H1 (cell line): ENCODE measurements around the gene AK6. TPM values are rescaled to one million over a fixed set of nuclear protein-coding genes. Genes with fewer than 3 reads are reported as not detected.

ENCODE experiments used
- CTCF ChIA-PET: fragments of 300-600 bp; sonication (Branson Sonifier 250); formaldehyde crosslinking; loops from one replicate; lab custom pipeline; 2021; ENCODE audit not compliant: partially characterized antibody; lab: Charles Lee
- POLR2A ChIA-PET: fragments of 300-600 bp; sonication (Branson Sonifier 250); formaldehyde crosslinking; loops from one replicate; lab custom pipeline; 2021; ENCODE audit warnings: inconsistent platforms; ENCODE audit not compliant: partially characterized antibody; lab: Charles Lee
- DNase-seq, 2 experiments: peaks; one replicate each; pipeline versions ENCODE4 v3.0.0 to v3.0.0-alpha.2; 2010 to 2022; ENCODE audit warnings: low spot score in 2 of 2, low read depth in 1 of 2, mixed read lengths in 1 of 2
- FAIRE-seq: peaks from 2 replicates; lab custom pipeline; 2011; peaks lifted over from hg19 to GRCh38; lab: Jason Lieb, UNC
- H2AFZ ChIP-seq: 2 replicates; pipeline ENCODE4 v1.8.1; 2012; ENCODE audit warnings: low read length, inconsistent platforms
- H2AK5ac ChIP-seq: 2 replicates; pipeline ENCODE4 v1.6.1; 2013; ENCODE audit warnings: low read depth, low read length
- H2BK120ac ChIP-seq: replicated peaks from 2 replicates; pipeline ENCODE3; 2013; ENCODE audit warnings: low read depth, low read length, inconsistent platforms
- H2BK12ac ChIP-seq: 2 replicates; pipeline ENCODE4 v1.6.1; 2013; ENCODE audit warnings: low read depth, low read length
- H2BK15ac ChIP-seq: 2 replicates; pipeline ENCODE4 v1.6.1; 2013; ENCODE audit warnings: low read length
- H2BK20ac ChIP-seq: 2 replicates; pipeline ENCODE4 v1.6.1; 2013; ENCODE audit warnings: low read length
- H2BK5ac ChIP-seq: 2 replicates; pipeline ENCODE4 v1.6.1; 2013; ENCODE audit warnings: low read depth, low read length
- H3K14ac ChIP-seq: 2 replicates; pipeline ENCODE4 v1.6.1; 2013; ENCODE audit warnings: inconsistent platforms; ENCODE audit not compliant: insufficient read length
- H3K18ac ChIP-seq: 2 replicates; pipeline ENCODE4 v1.6.1; 2013; ENCODE audit warnings: low read length; ENCODE audit errors: extremely low read depth
- H3K23ac ChIP-seq: 2 replicates; pipeline ENCODE4 v1.6.1; 2013; ENCODE audit warnings: inconsistent platforms; ENCODE audit not compliant: insufficient read length
- H3K23me2 ChIP-seq: 2 replicates; pipeline ENCODE4 v1.6.1; 2013; ENCODE audit warnings: low read depth, low read length
- H3K27ac ChIP-seq: 2 replicates; pipeline ENCODE4 v1.6.1; 2011; ENCODE audit warnings: low read depth, low read length, inconsistent platforms
- H3K27me3 ChIP-seq, 4 experiments: replicated peaks in 1 of 4; 1 replicate in 1 of 4; 2 replicates in 3 of 4; pipeline versions ENCODE4 v1.6.1 to v1.8.1; 2011 to 2013; ENCODE audit warnings: low read length in 3 of 4, mild to moderate bottlenecking in 3 of 4, inconsistent platforms in 2 of 4, mixed read lengths in 2 of 4, moderate library complexity in 1 of 4; ENCODE audit not compliant: control insufficient read depth in 3 of 4, insufficient read depth in 3 of 4; ENCODE audit errors: extremely low read depth in 1 of 4
- H3K36me3 ChIP-seq, 4 experiments: 2 replicates each; pipeline versions ENCODE4 v1.6.1 to v1.8.1; 2011 to 2013; ENCODE audit warnings: mild to moderate bottlenecking in 4 of 4, low read length in 3 of 4, moderate library complexity in 2 of 4, control low read depth in 1 of 4, inconsistent platforms in 1 of 4; ENCODE audit not compliant: insufficient read depth in 4 of 4, control insufficient read depth in 2 of 4
- H3K4ac ChIP-seq: replicated peaks from 2 replicates; pipeline ENCODE3; 2013; ENCODE audit warnings: low read length, low read depth, mixed read lengths, inconsistent platforms; ENCODE audit not compliant: insufficient read length
- H3K4me1 ChIP-seq, 4 experiments: replicated peaks in 1 of 4; 1 replicate in 1 of 4; 2 replicates in 3 of 4; pipeline versions ENCODE4 v1.6.1 to v1.8.1; 2011 to 2013; ENCODE audit warnings: low read length in 3 of 4, inconsistent platforms in 2 of 4, mixed read lengths in 1 of 4; ENCODE audit not compliant: insufficient read depth in 4 of 4, control insufficient read depth in 3 of 4
- H3K4me2 ChIP-seq, 2 experiments: 2 replicates each; pipeline versions ENCODE4 v1.6.1 to v1.8.1; 2011 to 2013; ENCODE audit warnings: low read depth in 2 of 2, low read length in 2 of 2, control low read depth in 1 of 2, inconsistent platforms in 1 of 2, mild to moderate bottlenecking in 1 of 2; ENCODE audit not compliant: insufficient read depth in 1 of 2
- H3K4me3 ChIP-seq, 4 experiments: fragments of 200-600, 300-600 bp in 1 of 4; sonication (generic), shearing (Covaris generic), sonication (Bioruptor Twin) in 1 of 4; 2 replicates each; pipeline versions ENCODE4 v1.5.1 to v1.8.1; 2011 to 2016; ENCODE audit warnings: low read length in 4 of 4, low read depth in 3 of 4, control low read depth in 2 of 4, inconsistent platforms in 2 of 4, mild to moderate bottlenecking in 2 of 4, mixed read lengths in 1 of 4, moderate library complexity in 1 of 4; ENCODE audit not compliant: insufficient read depth in 2 of 4; ENCODE audit errors: extremely low read depth in 1 of 4
- H3K56ac ChIP-seq: replicated peaks from 2 replicates; pipeline ENCODE3; 2013; ENCODE audit warnings: low read depth, mild to moderate bottlenecking, mixed read lengths, low read length, inconsistent platforms; ENCODE audit not compliant: insufficient read length
- H3K79me1 ChIP-seq: 2 replicates; pipeline ENCODE4 v1.6.1; 2013; ENCODE audit warnings: low read depth, low read length, control low read depth
- H3K79me2 ChIP-seq, 2 experiments: 2 replicates each; pipeline versions ENCODE4 v1.6.1 to v1.8.1; 2012 to 2013; ENCODE audit warnings: low read length in 2 of 2, mild to moderate bottlenecking in 2 of 2, inconsistent platforms in 1 of 2; ENCODE audit not compliant: insufficient read depth in 2 of 2, control insufficient read depth in 1 of 2
- H3K9ac ChIP-seq, 4 experiments: replicated peaks in 1 of 4; 1 replicate in 1 of 4; 2 replicates in 3 of 4; pipeline versions ENCODE4 v1.6.1 to v1.8.1; 2011 to 2013; ENCODE audit warnings: low read depth in 3 of 4, low read length in 3 of 4, control low read depth in 2 of 4, mild to moderate bottlenecking in 2 of 4, moderate library complexity in 2 of 4, inconsistent platforms in 1 of 4; ENCODE audit errors: extremely low read depth in 1 of 4
- H3K9me3 ChIP-seq, 2 experiments: 2 replicates each; pipeline versions ENCODE4 v1.6.1 to v1.8.1; 2012 to 2013; ENCODE audit warnings: mild to moderate bottlenecking in 2 of 2, moderate library complexity in 2 of 2, control low read depth in 1 of 2, inconsistent platforms in 1 of 2, low read depth in 1 of 2, low read length in 1 of 2, mixed read lengths in 1 of 2; ENCODE audit not compliant: insufficient read depth in 2 of 2
- H4K20me1 ChIP-seq, 2 experiments: replicated peaks in 1 of 2; 2 replicates each; pipeline versions ENCODE3 to v1.8.1; 2011 to 2013; ENCODE audit warnings: inconsistent platforms in 2 of 2, low read length in 2 of 2, mild to moderate bottlenecking in 1 of 2; ENCODE audit not compliant: insufficient read depth in 2 of 2, control insufficient read depth in 1 of 2
- H4K5ac ChIP-seq: 2 replicates; pipeline ENCODE4 v1.6.1; 2013; ENCODE audit warnings: low read length, low read depth, mixed read lengths, inconsistent platforms; ENCODE audit not compliant: insufficient read length
- H4K8ac ChIP-seq: 2 replicates; pipeline ENCODE4 v1.8.0; 2013; ENCODE audit warnings: mild to moderate bottlenecking, moderate library complexity, low read length, inconsistent platforms; ENCODE audit not compliant: insufficient read depth; ENCODE audit errors: extremely low read depth
- H4K91ac ChIP-seq: replicated peaks from 2 replicates; pipeline ENCODE3; 2013; ENCODE audit warnings: low read length, mixed read lengths, inconsistent platforms; ENCODE audit not compliant: insufficient read length
- ASH2L ChIP-seq: fragments of 200-600, 300-600 bp; sonication (generic); IDR thresholded peaks from one replicate; pipeline ENCODE4 v1.7.1; 2017; ENCODE audit warnings: low read length
- BCL11A ChIP-seq, 2 experiments: IDR thresholded peaks; one replicate each; pipeline ENCODE4 v1.6.1; 2011; ENCODE audit warnings: low read depth in 2 of 2, low read length in 2 of 2, mild to moderate bottlenecking in 2 of 2
- CHD1 ChIP-seq: IDR thresholded peaks from 2 replicates; pipeline ENCODE4 v1.6.1; 2012; ENCODE audit warnings: low read depth, low read length, improper control_type of control experiment
- EP300 ChIP-seq, 2 experiments: IDR thresholded peaks; 1 replicate in 1 of 2; 2 replicates in 1 of 2; pipeline ENCODE4 v1.6.1; 2011 to 2012; ENCODE audit warnings: low read depth in 2 of 2, low read length in 2 of 2, mild to moderate bottlenecking in 2 of 2, borderline replicate concordance in 1 of 2, inconsistent platforms in 1 of 2, moderate library complexity in 1 of 2
- JUN ChIP-seq: IDR thresholded peaks from 2 replicates; pipeline ENCODE4 v1.6.1; 2011; ENCODE audit warnings: low read depth, mild to moderate bottlenecking, improper control_type of control experiment, low read length
- KDM5A ChIP-seq: fragments of 200-600 bp; IDR thresholded peaks from 2 replicates; pipeline ENCODE4 v1.7.1; 2012; ENCODE audit warnings: mild to moderate bottlenecking, low read length, inconsistent platforms, mixed read lengths
- MAFK ChIP-seq: IDR thresholded peaks from 2 replicates; pipeline ENCODE4 v1.6.1; 2012; ENCODE audit warnings: low read depth, mild to moderate bottlenecking, improper control_type of control experiment, low read length
- SIX5 ChIP-seq: IDR thresholded peaks from 2 replicates; pipeline ENCODE4 v1.6.1; 2011; ENCODE audit warnings: mild to moderate bottlenecking, low read depth, low read length
- SP1 ChIP-seq: IDR thresholded peaks from 2 replicates; pipeline ENCODE4 v1.6.1; 2011; ENCODE audit warnings: low read depth, low read length
- SP2 ChIP-seq: IDR thresholded peaks from 2 replicates; pipeline ENCODE4 v1.6.1; 2012; ENCODE audit warnings: mild to moderate bottlenecking, low read length, inconsistent platforms
- SUZ12 ChIP-seq: fragments of 200-600 bp; sonication (generic); IDR thresholded peaks from 2 replicates; pipeline ENCODE4 v1.6.1; 2012; ENCODE audit warnings: mild to moderate bottlenecking, inconsistent platforms, low read length, moderate library complexity, mixed read lengths
- WGBS, 2 experiments: shearing (Covaris generic) in 1 of 2; methylation state at CpG; one replicate each; pipeline versions ENCODE4 v1.1.6 to v1.1.7; 2013 to 2015; ENCODE audit warnings: low lambda C conversion rate in 2 of 2, mixed read lengths in 2 of 2, inconsistent platforms in 1 of 2, low coverage in 1 of 2, missing lambda C conversion rate in 1 of 2; ENCODE audit not compliant: insufficient replicate concordance in 2 of 2, insufficient coverage in 1 of 2, insufficient read length in 1 of 2; ENCODE audit errors: extremely low coverage in 1 of 2, missing lambda C conversion rate in 1 of 2; 5-methylcytosine and 5-hydroxymethylcytosine counted together
- polyA plus RNA-seq, 7 experiments: library from polyadenylated mRNA; depleted of rRNA in 3 of 7; stranded (reverse) in 5 of 7; unstranded in 2 of 7; fragments of >200 nt in 5 of 7; fragments of 200-250 nt in 2 of 7; gene quantifications; 1 replicate in 5 of 7; 2 replicates in 1 of 7; 4 replicates in 1 of 7; pipeline versions ENCODE4 v1.2.1 to v1.2.3, GENCODE V29; 2011 to 2013; ENCODE audit warnings: missing spikeins in 2 of 7, mixed read lengths in 2 of 7
- total RNA-seq: library from RNA; stranded (reverse); fragmentation: NEBNext Ultra II Directional; extraction: Animal tissue kit (Norgen Biotek cat#: 25700); gene quantifications from 2 replicates; pipeline ENCODE4 v1.2.1, GENCODE V29; 2021
- TF ChIP-seq, protein P1 (sequence below): IDR thresholded peaks from 2 replicates; pipeline ENCODE4 v1.6.1; 2011; ENCODE audit warnings: low read depth, mild to moderate bottlenecking, low read length; ENCODE audit not compliant: insufficient read depth
- TF ChIP-seq, protein P2 (sequence below): IDR thresholded peaks from 2 replicates; pipeline ENCODE4 v1.6.1; 2012; ENCODE audit warnings: inconsistent platforms
- TF ChIP-seq, protein P3 (sequence below): IDR thresholded peaks from 2 replicates; pipeline ENCODE4 v1.6.1; 2012; ENCODE audit warnings: inconsistent platforms

The AK6 gene
- total and polyA plus RNA-seq, 2 of the 8 experiments (the other 6 are each of a cell fraction or from before 2014, with no cell fraction given): 22.5 to 51.2 TPM

DNA sequence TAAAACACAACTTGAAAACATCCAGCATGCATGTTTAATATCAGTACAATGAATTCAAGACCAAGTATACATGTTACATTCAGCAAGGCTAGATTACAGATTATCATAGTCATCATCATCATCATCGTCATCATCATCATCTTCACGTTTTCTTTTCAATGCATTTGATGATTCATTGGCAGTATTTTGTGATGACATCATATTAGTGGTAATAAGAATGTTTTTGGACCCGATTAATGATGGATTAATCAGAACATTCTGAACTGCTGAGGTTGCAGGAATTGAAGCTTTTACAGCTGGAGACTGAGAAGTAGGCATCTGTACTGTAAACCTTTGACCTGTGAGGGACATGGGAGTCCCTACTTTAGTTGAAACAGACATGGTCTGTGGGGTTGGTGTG is 4.5 kb downstream of the AK6 start:
- Histone ChIP-seq H2BK12ac (no peak overlapping the region), H3K79me2 (peaks cover 13 to 64% of the 10 kb centered on the region in 2 experiments), H3K9ac (no peak overlapping the region), H4K91ac (no peak overlapping the region), H4K8ac (no peak overlapping the region), H3K36me3 (peaks cover 3 to 30% (median 15%) of the 10 kb centered on the region in 4 experiments; a peak in 7 of 8 replicates), H4K5ac (no peak overlapping the region), H3K18ac (no peak overlapping the region), H2BK5ac (no peak overlapping the region), H3K23me2 (no peaks in the 10 kb centered on the region), H2AK5ac (no peak overlapping the region), H2BK15ac (no peak overlapping the region), H3K27me3 (no peaks in the 10 kb centered on the region), H3K4me1 (peaks cover 0 to 2% (median 0%) of the 10 kb centered on the region in 4 experiments; a peak in 1 of 7 replicates), H3K14ac (no peak overlapping the region), H2BK120ac (no peak overlapping the region), H3K23ac (no peak overlapping the region), H3K4me3 (no peak overlapping the region), H3K4me2 (no peak overlapping the region), H3K79me1 (0 out of 2 replicates have a peak, but pooled peaks cover 2% of the 10 kb centered on the region), H3K27ac (no peak overlapping the region), H2BK20ac (no peak overlapping the region), H3K9me3 (no peaks in the 10 kb centered on the region), H4K20me1 (peaks cover 0 to 6% of the 10 kb centered on the region in 2 experiments), H2AFZ (no peak overlapping the region), H3K56ac (no peak overlapping the region), H3K4ac (no peak overlapping the region)
- WGBS, 2 experiments: 83% methylated on average over 3 of the region's 3 CpGs; no CpG with 5 or more reads in 1 of the 2 experiments
- no peak for DNase-seq
- ChIA-PET POLR2A (no interaction called here), CTCF (no interaction called here)
- FAIRE-seq: no peak
- TF ChIP-seq MAFK (no peak), JUN (no peak), KDM5A (no peak), SUZ12 (no peak), SIX5 (no peak), SP2 (no peak), ASH2L (no peak), CHD1 (no peak), EP300 (IDR thresholded peaks at IDR 0.05; ENCODE audit: borderline replicate concordance in 1 of 2, low read depth in 2 of 2, low read length in 2 of 2) (no peak), BCL11A (IDR thresholded peaks at IDR 0.05; ENCODE audit: low read depth in 2 of 2, low read length in 2 of 2) (no peak), SP1 (no peak)
- TF ChIP-seq, protein P1, sequence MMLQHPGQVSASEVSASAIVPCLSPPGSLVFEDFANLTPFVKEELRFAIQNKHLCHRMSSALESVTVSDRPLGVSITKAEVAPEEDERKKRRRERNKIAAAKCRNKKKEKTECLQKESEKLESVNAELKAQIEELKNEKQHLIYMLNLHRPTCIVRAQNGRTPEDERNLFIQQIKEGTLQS: no peak
- TF ChIP-seq, protein P2, sequence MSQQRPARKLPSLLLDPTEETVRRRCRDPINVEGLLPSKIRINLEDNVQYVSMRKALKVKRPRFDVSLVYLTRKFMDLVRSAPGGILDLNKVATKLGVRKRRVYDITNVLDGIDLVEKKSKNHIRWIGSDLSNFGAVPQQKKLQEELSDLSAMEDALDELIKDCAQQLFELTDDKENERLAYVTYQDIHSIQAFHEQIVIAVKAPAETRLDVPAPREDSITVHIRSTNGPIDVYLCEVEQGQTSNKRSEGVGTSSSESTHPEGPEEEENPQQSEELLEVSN: no peak
- TF ChIP-seq, protein P3, sequence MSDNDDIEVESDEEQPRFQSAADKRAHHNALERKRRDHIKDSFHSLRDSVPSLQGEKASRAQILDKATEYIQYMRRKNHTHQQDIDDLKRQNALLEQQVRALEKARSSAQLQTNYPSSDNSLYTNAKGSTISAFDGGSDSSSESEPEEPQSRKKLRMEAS: no peak
